GM23338 (cell line): ENCODE measurements around the gene ZNF77. TPM values are rescaled to one million over a fixed set of nuclear protein-coding genes. Genes with fewer than 3 reads are reported as not detected.

Experiments used
- ATAC-seq: fragments of 200-7000 bp; cut with Tn5 transposase; 3 replicates; pipeline ENCODE4 v1.9.1; 2020
- DNase-seq: peaks from one replicate; pipeline ENCODE4 v3.0.0-alpha.2; 2015; ENCODE audit warnings: low spot score
- H2AFZ ChIP-seq: fragments of 200-600 bp; sonication (generic); 2 replicates; pipeline ENCODE4 v1.8.0; 2016; ENCODE audit warnings: antibody characterized with exemption, mild to moderate bottlenecking, moderate library complexity
- H3F3A ChIP-seq: fragments of 200-600 bp; sonication (generic); replicated peaks from 2 replicates; pipeline ENCODE4 v1.8.0; 2017; ENCODE audit warnings: antibody characterized with exemption, mixed run types, low read depth
- H3K27ac ChIP-seq: fragments of 200-600 bp; sonication (generic); 2 replicates; pipeline ENCODE4 v1.6.1; 2016; ENCODE audit warnings: low read depth
- H3K27me3 ChIP-seq: fragments of 200-600 bp; sonication (generic); 2 replicates; pipeline ENCODE4 v1.8.0; 2016; ENCODE audit warnings: mild to moderate bottlenecking, mixed run types, moderate library complexity; ENCODE audit not compliant: insufficient read depth
- H3K36me3 ChIP-seq: fragments of 200-600 bp; sonication (generic); 2 replicates; pipeline ENCODE4 v1.8.0; 2016; ENCODE audit warnings: mild to moderate bottlenecking; ENCODE audit not compliant: insufficient read depth
- H3K4me1 ChIP-seq: fragments of 200-600 bp; sonication (generic); 2 replicates; pipeline ENCODE4 v1.8.0; 2016; ENCODE audit warnings: mild to moderate bottlenecking, moderate library complexity; ENCODE audit not compliant: insufficient read depth
- H3K4me2 ChIP-seq: fragments of 200-600 bp; sonication (generic); 2 replicates; pipeline ENCODE4 v1.7.1; 2017; ENCODE audit warnings: mixed run types
- H3K4me3 ChIP-seq: fragments of 200-600 bp; sonication (generic); 2 replicates; pipeline ENCODE4 v1.6.1; 2016; ENCODE audit warnings: mixed run types
- H3K79me2 ChIP-seq: fragments of 200-600 bp; sonication (generic); replicated peaks from 2 replicates; pipeline ENCODE4 v1.8.0; 2017; ENCODE audit warnings: mild to moderate bottlenecking; ENCODE audit not compliant: insufficient read depth
- H3K9me2 ChIP-seq: fragments of 200-600 bp; sonication (generic); 2 replicates; pipeline ENCODE4 v1.8.0; 2017; ENCODE audit not compliant: insufficient read depth
- H4K20me1 ChIP-seq: fragments of 200-600 bp; sonication (generic); replicated peaks from 2 replicates; pipeline ENCODE4 v1.8.0; 2017; ENCODE audit warnings: mild to moderate bottlenecking; ENCODE audit not compliant: insufficient read depth
- H3K27ac Mint-ChIP-seq: 2 replicates; pipeline ENCODE4 v1.8.0; 2020; ENCODE audit warnings: inconsistent platforms, mild to moderate bottlenecking, moderate library complexity, mixed read lengths
- H3K27me3 Mint-ChIP-seq: 3 replicates; pipeline ENCODE4 v1.8.0; 2022; ENCODE audit warnings: low read depth, mild to moderate bottlenecking, moderate library complexity, mixed read lengths, inconsistent platforms; ENCODE audit not compliant: insufficient read depth, poor library complexity
- H3K36me3 Mint-ChIP-seq: 3 replicates; pipeline ENCODE4 v1.8.0; 2021; ENCODE audit warnings: low read depth, mild to moderate bottlenecking, inconsistent platforms, moderate library complexity, mixed read lengths
- H3K4me1 Mint-ChIP-seq: 3 replicates; pipeline ENCODE4 v1.8.0; 2020; ENCODE audit warnings: mild to moderate bottlenecking, inconsistent platforms, mixed read lengths
- H3K4me3 Mint-ChIP-seq: 3 replicates; pipeline ENCODE4 v1.8.0; 2021; ENCODE audit warnings: moderate library complexity, mild to moderate bottlenecking, inconsistent platforms, mixed read lengths
- H3K9me3 Mint-ChIP-seq: 3 replicates; pipeline ENCODE4 v1.8.0; 2020; ENCODE audit warnings: moderate library complexity, mild to moderate bottlenecking, inconsistent platforms, mixed read lengths
- CREB1 ChIP-seq: fragments of 250-450 bp; sonication (Bioruptor Pico); IDR thresholded peaks from 2 replicates; pipeline ENCODE4 v1.5.0; 2020; ENCODE audit warnings: low read depth, mild to moderate bottlenecking, moderate library complexity
- EZH2 ChIP-seq: fragments of 200-600 bp; sonication (generic); IDR thresholded peaks from one replicate; pipeline ENCODE4 v1.8.0; 2017; ENCODE audit warnings: antibody characterized with exemption, mild to moderate bottlenecking, low read depth; ENCODE audit not compliant: unreplicated experiment
- EZH2phosphoT487 ChIP-seq: fragments of 200-600 bp; sonication (generic); IDR thresholded peaks from one replicate; pipeline ENCODE4 v1.8.1; 2018; ENCODE audit warnings: antibody characterized with exemption; ENCODE audit not compliant: unreplicated experiment
- JUNB ChIP-seq: IDR thresholded peaks from one replicate; pipeline ENCODE4 v1.6.1; 2016; ENCODE audit warnings: antibody characterized with exemption; ENCODE audit not compliant: unreplicated experiment
- NANOG ChIP-seq: IDR thresholded peaks from 2 replicates; pipeline ENCODE4 v1.6.1; 2016; ENCODE audit warnings: antibody characterized with exemption, borderline replicate concordance
- POLR2AphosphoS5 ChIP-seq: IDR thresholded peaks from 2 replicates; pipeline ENCODE4 v1.6.1; 2016; ENCODE audit warnings: antibody characterized with exemption, low read depth
- ZNF114 ChIP-seq: fragments of 250-450 bp; sonication (Bioruptor Pico); IDR thresholded peaks from 2 replicates; pipeline ENCODE4 v1.5.0; 2020; ENCODE audit warnings: mild to moderate bottlenecking, moderate library complexity
- ZNF331 ChIP-seq: fragments of 250-450 bp; sonication (Bioruptor Pico); IDR thresholded peaks from 2 replicates; pipeline ENCODE4 v1.5.0; 2020; ENCODE audit warnings: low read depth, mild to moderate bottlenecking, moderate library complexity
- polyA plus RNA-seq: library from polyadenylated mRNA; unstranded; fragments of >200 nt; fragmentation: Nextera tagmentation; extraction: Ambion mirVana; gene quantifications from 2 replicates; pipeline ENCODE4 v1.2.1, GENCODE V29; 2016
- total RNA-seq: library from RNA; depleted of rRNA; stranded (reverse); fragments of >200 nt; shearing (Covaris generic); gene quantifications from 2 replicates; pipeline ENCODE4 v1.2.3, GENCODE V29; 2014
- TF ChIP-seq, protein P1 (sequence below): IDR thresholded peaks from 2 replicates; pipeline ENCODE4 v1.6.1; 2016; ENCODE audit warnings: antibody characterized with exemption
- TF ChIP-seq, protein P2 (sequence below), 2 experiments: fragments of 200-600 bp in 1 of 2; sonication (generic) in 1 of 2; conservative IDR thresholded peaks; 2 replicates each; pipeline versions ENCODE4 v1.5.1 to v1.6.1; 2016 to 2017; ENCODE audit warnings: antibody characterized with exemption in 2 of 2, low read depth in 2 of 2, mild to moderate bottlenecking in 2 of 2, moderate library complexity in 1 of 2
- TF ChIP-seq, protein P3 (sequence below): IDR thresholded peaks from one replicate; pipeline ENCODE4 v1.6.1; 2018; ENCODE audit warnings: antibody characterized with exemption; ENCODE audit not compliant: unreplicated experiment

The ZNF77 gene
- total and polyA plus RNA-seq, 2 experiments from 2014 or later = 3.3 to 4.5 TPM

DNA sequence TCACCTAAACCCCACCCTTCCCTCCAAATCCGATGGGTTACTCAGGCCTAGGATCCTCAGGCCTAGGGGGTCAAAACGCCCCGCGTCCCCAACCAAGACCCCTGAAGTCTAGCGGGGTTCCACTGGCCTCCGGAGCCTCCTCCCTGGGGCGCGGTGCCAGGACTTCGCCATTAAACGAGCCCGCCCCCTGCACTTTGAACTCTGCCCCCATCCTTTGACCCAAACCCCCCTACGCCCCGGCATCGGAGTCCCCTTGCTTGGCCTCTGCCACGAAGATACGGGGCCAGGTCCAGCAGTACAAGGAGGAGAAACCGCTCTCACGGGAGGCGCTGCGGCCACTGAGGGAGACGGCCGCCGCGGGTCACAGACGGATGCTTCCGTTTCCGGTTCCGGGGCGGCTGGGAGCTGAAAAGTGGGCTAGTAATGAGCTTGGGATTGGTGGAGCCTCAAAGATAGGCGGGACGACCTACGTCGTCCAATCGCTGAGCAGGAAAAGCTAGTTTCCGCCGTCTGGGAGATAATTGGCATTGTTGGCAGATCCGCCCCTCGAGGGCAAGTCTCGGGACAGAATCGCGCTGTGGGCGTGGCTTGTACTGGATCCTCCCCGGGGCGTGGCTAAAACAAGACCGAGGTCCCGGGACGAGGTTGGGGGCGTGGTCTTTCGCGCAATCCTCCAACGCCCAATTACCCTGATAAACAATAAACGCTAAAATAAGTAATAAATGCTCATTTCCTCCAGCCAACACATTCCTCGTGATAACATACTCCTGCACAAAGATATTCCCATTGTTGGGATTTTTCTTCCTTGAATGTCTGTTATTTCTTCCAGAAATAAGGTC lies 5.7 kb upstream of the ZNF77 start:
- ATAC-seq = peak; percentile 97
- Mint-ChIP-seq H3K27ac (peak overlapping the region; percentile 97), H3K27me3 (peaks cover 4% of the 10 kb centered on the region), H3K4me1 (peaks cover 6% of the 10 kb centered on the region; the same call in 2 of the 3 replicates), H3K36me3 (peaks cover 5% of the 10 kb centered on the region; the same call in 2 of the 3 replicates), H3K4me3 (peak overlapping the region; percentile 98), H3K9me3 (no peaks in the 10 kb centered on the region)
- peak; percentile 99 for DNase-seq
- Histone ChIP-seq H3K27me3 (no peaks in the 10 kb centered on the region), H3K4me1 (peaks cover 8% of the 10 kb centered on the region), H3K79me2 (peaks cover 14% of the 10 kb centered on the region), H3K9me2 (no peaks in the 10 kb centered on the region), H3K4me2 (peak overlapping the region; percentile 93), H2AFZ (0 out of 2 replicates have a peak overlapping the region, but pooled peaks have one; percentile 0), H3K36me3 (no peaks in the 10 kb centered on the region), H4K20me1 (peaks cover 9% of the 10 kb centered on the region; the same call in 1 of the 2 replicates), H3F3A (0 out of 2 replicates have a peak, but pooled peaks cover 10% of the 10 kb centered on the region), H3K4me3 (peak overlapping the region; percentile 68), H3K27ac (peak overlapping the region; percentile 30)
- TF ChIP-seq EZH2 (no peak), ZNF114 (CRISPR knock-in tag) (no peak), NANOG (no peak), JUNB (no peak), EZH2phosphoT487 (no peak), ZNF331 (CRISPR knock-in tag) (no peak), POLR2AphosphoS5 (peak; percentile 98), CREB1 (CRISPR knock-in tag) (peak; percentile 69)
- TF ChIP-seq, protein P1, sequence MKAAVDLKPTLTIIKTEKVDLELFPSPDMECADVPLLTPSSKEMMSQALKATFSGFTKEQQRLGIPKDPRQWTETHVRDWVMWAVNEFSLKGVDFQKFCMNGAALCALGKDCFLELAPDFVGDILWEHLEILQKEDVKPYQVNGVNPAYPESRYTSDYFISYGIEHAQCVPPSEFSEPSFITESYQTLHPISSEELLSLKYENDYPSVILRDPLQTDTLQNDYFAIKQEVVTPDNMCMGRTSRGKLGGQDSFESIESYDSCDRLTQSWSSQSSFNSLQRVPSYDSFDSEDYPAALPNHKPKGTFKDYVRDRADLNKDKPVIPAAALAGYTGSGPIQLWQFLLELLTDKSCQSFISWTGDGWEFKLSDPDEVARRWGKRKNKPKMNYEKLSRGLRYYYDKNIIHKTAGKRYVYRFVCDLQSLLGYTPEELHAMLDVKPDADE = peak; percentile 85
- TF ChIP-seq, protein P2, sequence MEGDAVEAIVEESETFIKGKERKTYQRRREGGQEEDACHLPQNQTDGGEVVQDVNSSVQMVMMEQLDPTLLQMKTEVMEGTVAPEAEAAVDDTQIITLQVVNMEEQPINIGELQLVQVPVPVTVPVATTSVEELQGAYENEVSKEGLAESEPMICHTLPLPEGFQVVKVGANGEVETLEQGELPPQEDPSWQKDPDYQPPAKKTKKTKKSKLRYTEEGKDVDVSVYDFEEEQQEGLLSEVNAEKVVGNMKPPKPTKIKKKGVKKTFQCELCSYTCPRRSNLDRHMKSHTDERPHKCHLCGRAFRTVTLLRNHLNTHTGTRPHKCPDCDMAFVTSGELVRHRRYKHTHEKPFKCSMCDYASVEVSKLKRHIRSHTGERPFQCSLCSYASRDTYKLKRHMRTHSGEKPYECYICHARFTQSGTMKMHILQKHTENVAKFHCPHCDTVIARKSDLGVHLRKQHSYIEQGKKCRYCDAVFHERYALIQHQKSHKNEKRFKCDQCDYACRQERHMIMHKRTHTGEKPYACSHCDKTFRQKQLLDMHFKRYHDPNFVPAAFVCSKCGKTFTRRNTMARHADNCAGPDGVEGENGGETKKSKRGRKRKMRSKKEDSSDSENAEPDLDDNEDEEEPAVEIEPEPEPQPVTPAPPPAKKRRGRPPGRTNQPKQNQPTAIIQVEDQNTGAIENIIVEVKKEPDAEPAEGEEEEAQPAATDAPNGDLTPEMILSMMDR (conservative IDR thresholded peaks at IDR 0.05; ENCODE audit: low read depth in 2 of 2) = no peak
- TF ChIP-seq, protein P3, sequence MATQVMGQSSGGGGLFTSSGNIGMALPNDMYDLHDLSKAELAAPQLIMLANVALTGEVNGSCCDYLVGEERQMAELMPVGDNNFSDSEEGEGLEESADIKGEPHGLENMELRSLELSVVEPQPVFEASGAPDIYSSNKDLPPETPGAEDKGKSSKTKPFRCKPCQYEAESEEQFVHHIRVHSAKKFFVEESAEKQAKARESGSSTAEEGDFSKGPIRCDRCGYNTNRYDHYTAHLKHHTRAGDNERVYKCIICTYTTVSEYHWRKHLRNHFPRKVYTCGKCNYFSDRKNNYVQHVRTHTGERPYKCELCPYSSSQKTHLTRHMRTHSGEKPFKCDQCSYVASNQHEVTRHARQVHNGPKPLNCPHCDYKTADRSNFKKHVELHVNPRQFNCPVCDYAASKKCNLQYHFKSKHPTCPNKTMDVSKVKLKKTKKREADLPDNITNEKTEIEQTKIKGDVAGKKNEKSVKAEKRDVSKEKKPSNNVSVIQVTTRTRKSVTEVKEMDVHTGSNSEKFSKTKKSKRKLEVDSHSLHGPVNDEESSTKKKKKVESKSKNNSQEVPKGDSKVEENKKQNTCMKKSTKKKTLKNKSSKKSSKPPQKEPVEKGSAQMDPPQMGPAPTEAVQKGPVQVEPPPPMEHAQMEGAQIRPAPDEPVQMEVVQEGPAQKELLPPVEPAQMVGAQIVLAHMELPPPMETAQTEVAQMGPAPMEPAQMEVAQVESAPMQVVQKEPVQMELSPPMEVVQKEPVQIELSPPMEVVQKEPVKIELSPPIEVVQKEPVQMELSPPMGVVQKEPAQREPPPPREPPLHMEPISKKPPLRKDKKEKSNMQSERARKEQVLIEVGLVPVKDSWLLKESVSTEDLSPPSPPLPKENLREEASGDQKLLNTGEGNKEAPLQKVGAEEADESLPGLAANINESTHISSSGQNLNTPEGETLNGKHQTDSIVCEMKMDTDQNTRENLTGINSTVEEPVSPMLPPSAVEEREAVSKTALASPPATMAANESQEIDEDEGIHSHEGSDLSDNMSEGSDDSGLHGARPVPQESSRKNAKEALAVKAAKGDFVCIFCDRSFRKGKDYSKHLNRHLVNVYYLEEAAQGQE = no peak
